ENCODE results near the gene FAIM2.

DNA sequence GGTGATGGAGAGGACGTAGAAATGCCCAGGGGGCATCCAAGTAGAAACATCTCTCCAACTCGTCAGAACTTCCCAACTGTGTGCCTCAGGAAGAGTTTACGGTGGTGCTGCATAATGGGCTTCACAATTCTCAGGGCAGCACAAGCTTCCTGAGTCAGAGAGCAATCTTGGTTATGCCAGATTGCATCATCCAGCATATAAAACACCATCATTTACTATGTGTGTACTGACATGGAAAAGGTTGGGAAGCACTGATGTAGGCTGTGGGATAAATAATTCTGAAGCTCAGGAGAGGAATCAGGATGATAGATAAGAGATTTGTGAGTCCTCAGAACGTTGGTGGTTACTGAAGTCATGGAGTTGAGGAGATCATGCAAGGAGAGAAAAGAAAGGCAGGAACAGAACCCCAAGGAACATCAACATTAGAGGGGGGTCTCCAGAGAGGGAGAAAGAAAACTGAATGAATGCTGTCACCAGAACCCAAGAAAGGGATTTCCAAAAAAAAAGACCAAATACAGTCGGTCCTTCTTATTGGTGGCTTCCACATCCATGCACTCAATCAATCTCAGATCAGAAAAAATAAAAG, 70.8 kb downstream of the FAIM2 start:
- TF ChIP-seq CTCF (conservative IDR thresholded peaks at IDR 0.05; ENCODE audit: low read depth, low read length), result no peak
- no peak for TF ChIP-seq EZH2phosphoT487 (IDR thresholded peaks at IDR 0.05; ENCODE audit: borderline replicate concordance, low read length)

Measured in PC-3 (cell line).